Skeletal muscle tissue (tissue), 4 donors: ENCODE data around the gene MYOZ1. TPM values are rescaled to one million over a fixed set of nuclear protein-coding genes. Genes with fewer than 3 reads are reported as not detected.
A peak's percentile ranks its signal among the peaks of the same experiment; 100 is the strongest.

Experiments used
- H3K27ac ChIP-seq: one replicate; pipeline ENCODE4 v1.7.0; 2013; ENCODE audit warnings: mild to moderate bottlenecking, low read depth, low read length, inconsistent platforms
- H3K27me3 ChIP-seq, 3 donors: one replicate each; pipeline ENCODE4 v1.7.0; 2013; ENCODE audit warnings: low read length in 3 of 3; ENCODE audit not compliant: control insufficient read depth in 3 of 3, insufficient read depth in 3 of 3
- H3K36me3 ChIP-seq, 3 donors: one replicate each; pipeline ENCODE4 v1.7.0; 2013; ENCODE audit warnings: low read length in 3 of 3; ENCODE audit not compliant: control insufficient read depth in 3 of 3, insufficient read depth in 3 of 3
- H3K4me1 ChIP-seq, 3 donors: one replicate each; pipeline ENCODE4 v1.7.0; 2013; ENCODE audit warnings: low read length in 3 of 3, mild to moderate bottlenecking in 3 of 3; ENCODE audit not compliant: control insufficient read depth in 3 of 3, insufficient read depth in 3 of 3
- H3K4me3 ChIP-seq, 3 donors: one replicate each; pipeline ENCODE4 v1.7.0; 2013; ENCODE audit warnings: low read length in 3 of 3
- H3K9ac ChIP-seq, 3 donors: one replicate each; pipeline ENCODE4 v1.7.0; 2013; ENCODE audit warnings: low read length in 3 of 3, mild to moderate bottlenecking in 3 of 3, moderate library complexity in 2 of 3, low read depth in 1 of 3
- H3K9me3 ChIP-seq, 3 donors: one replicate each; pipeline ENCODE4 v1.7.0; 2013; ENCODE audit warnings: low read length in 3 of 3; ENCODE audit not compliant: control insufficient read depth in 3 of 3
- total RNA-seq: library from RNA; depleted of rRNA; stranded (reverse); fragments of >200 nt; gene quantifications from one replicate; pipeline ENCODE4 v1.2.3, GENCODE V29; 2014
- donor health status: Osteomylitis.

Gene MYOZ1
- total RNA-seq, 1 donor from 2014 or later: 1,224 TPM

GRCh38 chr10:73614720-73615119 is 26.6 kb downstream of the MYOZ1 start:
- no peaks in the 10 kb centered on the region for H3K9me3 ChIP-seq
- H3K27ac ChIP-seq: no peak overlapping the region
- no peak overlapping the region for H3K9ac ChIP-seq
- no peak overlapping the region for H3K4me3 ChIP-seq
- H3K27me3 ChIP-seq: no peaks in the 10 kb centered on the region
- no peaks in the 10 kb centered on the region for H3K4me1 ChIP-seq
- H3K36me3 ChIP-seq: no peaks in the 10 kb centered on the region

DNA sequence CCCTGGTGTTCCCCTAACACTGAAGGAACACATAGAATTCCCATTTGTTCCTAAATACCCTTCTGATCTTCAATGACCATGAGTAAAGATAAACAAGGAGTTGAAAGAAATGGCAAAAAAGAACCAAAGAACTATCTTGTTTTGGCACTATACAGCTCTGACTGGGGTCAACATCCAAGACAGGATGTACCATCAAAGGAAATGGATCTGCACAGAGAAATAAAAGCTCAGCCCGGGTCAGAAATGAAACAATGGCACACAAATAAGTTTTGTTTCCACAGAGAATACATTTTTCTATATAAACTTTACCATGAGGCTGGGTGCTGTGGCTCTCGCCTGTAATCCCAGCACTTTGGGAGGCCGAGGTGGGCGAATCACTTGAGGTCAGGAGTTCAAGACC is 32.2 kb downstream of the MYOZ1 start:
- Histone ChIP-seq H3K9ac (no peak overlapping the region), H3K9me3 (no peaks in the 10 kb centered on the region), H3K4me3 (no peak overlapping the region), H3K4me1 (no peaks in the 10 kb centered on the region), H3K27ac (no peak overlapping the region), H3K36me3 (no peaks in the 10 kb centered on the region), H3K27me3 (no peaks in the 10 kb centered on the region)

DNA sequence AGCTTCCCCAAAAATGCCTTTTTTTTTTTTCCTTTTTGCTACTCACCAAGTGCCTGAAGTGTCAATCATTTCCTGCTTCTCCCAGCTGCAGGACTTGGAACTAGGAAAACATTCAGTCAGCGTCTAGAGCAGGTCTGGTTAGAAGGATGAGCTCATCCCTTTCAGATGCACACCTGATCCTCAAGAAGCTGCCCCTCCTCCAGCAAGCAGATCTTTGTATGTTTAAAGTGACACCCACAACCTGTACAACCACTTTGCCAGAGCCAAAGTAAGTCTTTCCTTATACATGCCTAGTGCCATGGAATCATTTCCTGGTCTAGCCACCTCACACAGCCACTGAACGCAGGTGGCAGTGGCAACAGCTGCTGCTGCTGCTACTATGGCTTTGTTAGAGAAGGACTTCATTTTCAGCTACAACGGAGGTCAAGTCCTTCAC is 39.8 kb downstream of the MYOZ1 start:
- Histone ChIP-seq H3K27me3 (no peaks in the 10 kb centered on the region), H3K36me3 (no peaks in the 10 kb centered on the region), H3K9ac (peak overlapping the region; percentile 25 to 55 (median 52)), H3K27ac (peak overlapping the region; percentile 69), H3K4me1 (peaks cover 8 to 9% (median 8%) of the 10 kb centered on the region in 3 donors), H3K4me3 (peak overlapping the region in 1 of 3 donors; percentile 10), H3K9me3 (no peaks in the 10 kb centered on the region)

DNA sequence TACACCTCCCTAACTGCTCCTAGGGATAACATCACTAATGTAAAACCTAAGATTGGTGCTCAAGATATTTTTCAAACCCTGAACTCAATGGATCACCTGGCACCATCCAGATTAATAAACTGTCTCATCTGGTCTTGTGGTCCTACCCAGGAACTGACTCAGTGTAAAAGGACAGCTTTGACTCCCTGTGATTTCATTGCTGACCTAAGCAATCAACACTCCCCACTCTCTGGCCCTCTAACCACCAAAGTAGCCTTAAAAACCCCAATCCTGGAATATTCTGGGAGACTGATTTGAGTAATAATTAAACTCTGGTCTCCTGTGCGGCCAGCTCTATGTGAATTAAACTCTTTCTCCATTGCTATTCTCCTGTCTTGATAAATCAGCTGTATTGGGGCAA is 43.9 kb downstream of the MYOZ1 start:
- Histone ChIP-seq H3K9ac (no peak overlapping the region), H3K27me3 (no peaks in the 10 kb centered on the region), H3K36me3 (no peaks in the 10 kb centered on the region), H3K27ac (no peak overlapping the region), H3K4me1 (peaks cover 8 to 9% (median 8%) of the 10 kb centered on the region in 3 donors), H3K9me3 (no peaks in the 10 kb centered on the region), H3K4me3 (no peak overlapping the region)

DNA sequence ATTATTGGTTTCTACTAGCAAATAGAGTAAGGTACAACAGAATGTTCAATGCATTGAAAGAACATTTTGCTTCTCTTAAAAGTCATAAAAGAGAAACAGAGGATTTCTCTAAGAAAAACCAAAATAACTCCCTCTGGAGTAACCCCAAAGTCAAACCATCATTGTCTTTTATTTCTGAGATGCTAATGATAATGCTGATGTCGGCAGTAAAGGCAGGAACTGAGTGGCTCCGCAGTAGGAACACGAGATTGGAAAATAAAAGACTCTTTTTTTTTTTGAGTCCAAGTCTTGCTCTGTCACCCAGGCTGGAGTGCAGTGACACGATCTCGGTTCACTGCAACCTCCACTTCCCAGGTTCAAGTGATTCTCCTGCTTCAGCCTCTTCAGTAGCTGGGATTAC is 47.5 kb downstream of the MYOZ1 start:
- H3K36me3 ChIP-seq: no peaks in the 10 kb centered on the region
- no peak overlapping the region for H3K27ac ChIP-seq
- H3K27me3 ChIP-seq: no peaks in the 10 kb centered on the region
- H3K9ac ChIP-seq: no peak overlapping the region
- peaks cover 6 to 11% (median 6%) of the 10 kb centered on the region in 3 donors for H3K4me1 ChIP-seq
- H3K9me3 ChIP-seq: no peaks in the 10 kb centered on the region
- H3K4me3 ChIP-seq: no peak overlapping the region

GRCh38 chr10:73593110-73593509 is 48.2 kb downstream of the MYOZ1 start:
- no peak overlapping the region for H3K4me3 ChIP-seq
- no peaks in the 10 kb centered on the region for H3K36me3 ChIP-seq
- H3K27me3 ChIP-seq: no peaks in the 10 kb centered on the region
- peaks cover 6 to 11% (median 6%) of the 10 kb centered on the region in 3 donors for H3K4me1 ChIP-seq
- no peaks in the 10 kb centered on the region for H3K9me3 ChIP-seq
- no peak overlapping the region for H3K27ac ChIP-seq
- H3K9ac ChIP-seq: no peak overlapping the region

- H3K4me3 ChIP-seq: no peak overlapping the region
Observed at GRCh38 chr10:73591935-73592699, 49.2 kb downstream of the MYOZ1 start.

DNA sequence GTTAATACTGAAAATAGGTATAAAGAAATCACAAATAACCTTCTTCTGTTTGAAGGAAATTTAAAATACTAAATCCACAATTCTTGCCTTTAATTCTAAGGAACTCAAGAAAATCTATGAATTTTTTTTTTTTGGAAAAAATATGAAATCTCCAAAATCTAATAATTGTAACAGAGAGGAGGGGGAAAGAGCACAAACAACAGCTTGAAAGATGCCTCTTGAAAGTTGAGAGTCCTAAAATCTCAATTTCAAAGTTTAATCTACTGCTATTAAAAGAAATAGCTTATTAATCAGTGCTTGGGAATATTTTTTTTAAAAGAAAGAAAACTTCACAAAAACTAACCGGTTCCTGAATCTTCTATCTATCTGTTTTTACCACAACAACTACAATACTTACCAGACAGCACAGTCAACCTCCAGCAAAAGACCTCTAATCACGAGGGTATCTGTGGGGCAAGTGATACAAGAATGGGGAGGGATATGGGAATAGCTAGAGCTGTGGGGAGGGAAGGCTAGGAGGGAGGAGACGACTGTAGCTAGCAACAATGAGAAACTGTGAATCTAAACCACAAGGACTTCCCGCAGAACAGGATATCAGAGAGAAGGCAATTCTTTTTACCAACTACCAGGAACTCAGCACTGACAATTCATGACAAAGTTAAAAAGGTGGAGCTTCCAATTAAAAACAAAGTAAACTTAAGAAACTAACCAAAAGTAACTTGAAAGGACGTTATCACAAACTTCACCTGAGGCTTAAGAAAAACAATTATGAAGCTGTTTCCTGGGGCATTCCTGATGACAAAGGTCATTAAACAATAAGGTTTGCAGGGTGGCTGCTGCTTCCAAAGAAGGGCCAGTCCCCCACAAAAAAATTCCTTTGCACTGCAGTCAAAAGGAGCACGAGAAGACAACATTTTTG is 50.1 kb downstream of the MYOZ1 start, which contains the start of gene USP54:
USP54 (minus strand) TSS at position 462 of the 919 bp plus-strand sequence. CDS start 15,684 bp downstream, outside the sequence.
- Histone ChIP-seq H3K4me1 (peaks cover 9 to 16% (median 9%) of the 10 kb centered on the region in 3 donors), H3K9ac (peak within 1 kb of the TSS in 1 of 3 donors; percentile 48), H3K4me3 (peak within 1 kb of the TSS in 1 of 3 donors; percentile 41)

More at GRCh38 chr10:73591935-73592699, 49.2 kb downstream of the MYOZ1 start:
- Histone ChIP-seq H3K4me1 (peaks cover 6 to 11% (median 6%) of the 10 kb centered on the region in 3 donors), H3K27me3 (no peaks in the 10 kb centered on the region), H3K36me3 (no peaks in the 10 kb centered on the region), H3K9me3 (no peaks in the 10 kb centered on the region), H3K9ac (no peak overlapping the region), H3K27ac (peak overlapping the region; percentile 46)

GRCh38 chr10:73589563-73590126 is 51.6 kb downstream of the MYOZ1 start:
- H3K27ac ChIP-seq: no peak overlapping the region
- peaks cover 11 to 20% (median 11%) of the 10 kb centered on the region in 3 donors for H3K4me1 ChIP-seq
- H3K9ac ChIP-seq: no peak overlapping the region
- no peaks in the 10 kb centered on the region for H3K36me3 ChIP-seq
- H3K27me3 ChIP-seq: no peaks in the 10 kb centered on the region
- no peak overlapping the region for H3K4me3 ChIP-seq
- H3K9me3 ChIP-seq: no peaks in the 10 kb centered on the region

More for the DNA sequence above, 50.1 kb downstream of the MYOZ1 start, which contains the start of gene USP54:
- Histone ChIP-seq H3K36me3 (no peaks in the 10 kb centered on the region), H3K9me3 (no peaks in the 10 kb centered on the region), H3K27me3 (no peaks in the 10 kb centered on the region), H3K27ac (peak within 1 kb of the TSS; percentile 46)
